Omental fat pad (tissue), 4 donors: Measurements from ENCODE around the gene SLC43A1. TPM values are rescaled to one million over a fixed set of nuclear protein-coding genes. Genes with fewer than 3 reads are reported as not detected.
A peak's percentile ranks its signal among the peaks of the same experiment; 100 is the strongest.

ENCODE experiments used
- ATAC-seq: fragments of 150-250 bp; one replicate; pipeline ENCODE4 v1.9.1; 2016; ENCODE audit warnings: mild to moderate bottlenecking, moderate library complexity; ENCODE audit not compliant: low FRiP score
- DNase-seq: peaks from one replicate; pipeline ENCODE4 v3.0.0-alpha.2; 2019; ENCODE audit warnings: low spot score
- total RNA-seq, 4 donors: library from RNA; depleted of rRNA; stranded (reverse); fragments of >200 nt; gene quantifications; one replicate each; pipeline ENCODE4 v1.1.0, GENCODE V29; 2016
- TF ChIP-seq, protein P1 (sequence below), 3 donors: fragments of 450-650 bp; IDR thresholded peaks; one replicate each; pipeline ENCODE4 v1.5.1; 2016 to 2017; ENCODE audit warnings: antibody characterized with exemption in 3 of 3, mild to moderate bottlenecking in 3 of 3, moderate library complexity in 2 of 3

Gene SLC43A1
- total RNA-seq, 4 donors from 2014 or later, result 11.5 to 40.4 (median 16.5) TPM

DNA sequence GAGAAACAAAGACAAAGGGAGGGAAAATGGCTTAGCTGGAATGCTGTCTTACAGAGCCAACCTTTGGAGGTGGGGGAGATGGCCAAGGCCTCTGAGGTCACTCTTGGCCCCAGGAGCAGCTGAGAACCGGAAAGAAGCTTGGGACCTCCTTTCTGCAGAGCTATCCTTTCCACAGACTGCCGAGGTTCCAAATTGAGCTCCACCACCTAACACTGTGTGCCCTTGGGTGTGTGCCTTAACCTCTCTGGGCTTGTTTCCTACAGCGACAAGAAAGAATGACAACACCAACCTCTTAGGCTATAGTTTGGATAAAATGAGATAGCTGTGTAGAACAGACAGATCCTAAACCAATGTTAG lies 32.0 kb downstream of the SLC43A1 start:
- ATAC-seq, result no peak
- DNase-seq, result no peak
- TF ChIP-seq, protein P1, sequence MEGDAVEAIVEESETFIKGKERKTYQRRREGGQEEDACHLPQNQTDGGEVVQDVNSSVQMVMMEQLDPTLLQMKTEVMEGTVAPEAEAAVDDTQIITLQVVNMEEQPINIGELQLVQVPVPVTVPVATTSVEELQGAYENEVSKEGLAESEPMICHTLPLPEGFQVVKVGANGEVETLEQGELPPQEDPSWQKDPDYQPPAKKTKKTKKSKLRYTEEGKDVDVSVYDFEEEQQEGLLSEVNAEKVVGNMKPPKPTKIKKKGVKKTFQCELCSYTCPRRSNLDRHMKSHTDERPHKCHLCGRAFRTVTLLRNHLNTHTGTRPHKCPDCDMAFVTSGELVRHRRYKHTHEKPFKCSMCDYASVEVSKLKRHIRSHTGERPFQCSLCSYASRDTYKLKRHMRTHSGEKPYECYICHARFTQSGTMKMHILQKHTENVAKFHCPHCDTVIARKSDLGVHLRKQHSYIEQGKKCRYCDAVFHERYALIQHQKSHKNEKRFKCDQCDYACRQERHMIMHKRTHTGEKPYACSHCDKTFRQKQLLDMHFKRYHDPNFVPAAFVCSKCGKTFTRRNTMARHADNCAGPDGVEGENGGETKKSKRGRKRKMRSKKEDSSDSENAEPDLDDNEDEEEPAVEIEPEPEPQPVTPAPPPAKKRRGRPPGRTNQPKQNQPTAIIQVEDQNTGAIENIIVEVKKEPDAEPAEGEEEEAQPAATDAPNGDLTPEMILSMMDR (IDR thresholded peaks at IDR 0.05), result no peak

DNA sequence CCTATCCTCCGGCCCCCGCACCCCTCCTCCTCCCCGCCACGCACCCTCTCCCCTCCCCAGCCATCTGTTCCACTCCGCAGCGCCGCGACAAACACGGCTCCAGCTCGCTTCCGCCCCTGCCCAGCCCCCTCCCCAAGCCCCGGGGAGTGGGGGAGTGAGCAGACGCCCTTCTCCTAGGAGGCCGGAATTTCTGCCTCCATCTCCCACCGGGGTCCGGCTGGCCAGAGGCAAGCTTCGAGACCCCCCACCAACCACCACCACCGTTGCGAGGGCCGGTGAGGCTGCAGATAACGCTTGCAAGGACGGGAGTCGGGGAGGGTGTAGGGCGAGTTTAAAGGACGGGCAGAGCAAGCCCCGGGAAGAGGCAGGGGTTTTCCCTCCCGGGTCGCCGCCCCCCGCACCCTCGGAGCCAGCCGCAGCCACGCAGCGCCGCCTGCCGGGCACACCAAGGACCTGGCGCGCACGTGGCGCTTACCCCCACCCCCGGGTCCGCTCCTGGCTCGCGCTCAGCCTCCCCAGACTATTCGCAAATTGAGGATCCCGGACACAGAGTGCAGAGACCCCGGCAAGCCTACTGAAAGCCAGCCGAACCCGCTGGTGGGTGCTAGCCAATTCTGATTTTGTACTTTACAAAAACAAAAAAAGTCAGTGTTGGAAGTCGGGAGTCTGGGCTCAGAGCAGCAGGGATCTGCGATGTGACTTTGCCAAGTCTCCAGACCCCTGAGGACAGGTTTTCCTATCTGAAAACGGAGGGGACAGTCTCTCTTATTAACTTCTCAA lies 32.5 kb downstream of the SLC43A1 start:
- TF ChIP-seq, protein P1 (IDR thresholded peaks at IDR 0.05), result peak in 2 of 3 donors; percentile 46 to 72
- DNase-seq (peak; percentile 28), ATAC-seq (peak; percentile 76)

DNA sequence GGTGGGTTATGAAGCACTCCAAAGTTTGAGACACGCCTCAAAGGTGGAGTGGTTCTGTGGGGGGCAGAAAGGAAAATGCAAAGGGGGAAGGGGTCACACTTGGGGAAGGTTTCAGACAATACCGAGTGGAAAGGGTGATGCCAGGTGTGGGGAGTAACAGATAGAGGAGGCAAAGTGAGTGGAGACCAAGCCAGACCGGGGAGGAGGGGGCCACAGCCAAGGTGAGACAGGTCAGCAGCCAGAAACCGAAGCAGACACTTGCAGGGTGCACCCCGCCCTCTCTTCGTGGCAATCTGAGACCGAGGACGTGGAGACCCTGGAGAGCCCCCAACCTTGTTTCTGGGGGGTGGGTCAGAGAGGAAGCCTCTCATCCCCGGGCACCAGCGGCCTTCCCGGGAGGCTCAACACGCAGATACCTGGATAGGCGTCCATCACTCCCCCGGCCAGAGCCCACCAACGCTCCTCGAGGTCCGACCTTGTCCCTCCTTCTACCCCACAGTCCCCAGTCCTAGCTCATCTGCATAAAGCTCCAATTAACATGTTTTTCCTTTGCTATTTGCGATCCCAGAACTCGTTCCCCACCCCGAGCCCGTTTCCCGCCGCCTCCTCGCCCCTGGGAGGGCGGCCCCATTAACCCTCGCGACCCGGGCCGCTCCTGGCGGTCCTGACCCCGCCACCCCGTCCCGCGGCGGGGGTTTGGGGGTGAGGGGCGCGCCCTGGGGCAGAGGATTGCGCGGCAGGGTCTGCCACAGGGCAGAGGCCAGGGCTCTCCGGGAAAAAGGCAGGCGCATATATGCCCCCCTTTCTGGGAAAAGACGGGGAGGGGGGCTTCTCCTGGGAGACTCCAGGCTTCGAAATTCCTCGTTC lies 33.4 kb downstream of the SLC43A1 start:
- DNase-seq (no peak), ATAC-seq (no peak)
- TF ChIP-seq, protein P1 (IDR thresholded peaks at IDR 0.05), result no peak

DNA sequence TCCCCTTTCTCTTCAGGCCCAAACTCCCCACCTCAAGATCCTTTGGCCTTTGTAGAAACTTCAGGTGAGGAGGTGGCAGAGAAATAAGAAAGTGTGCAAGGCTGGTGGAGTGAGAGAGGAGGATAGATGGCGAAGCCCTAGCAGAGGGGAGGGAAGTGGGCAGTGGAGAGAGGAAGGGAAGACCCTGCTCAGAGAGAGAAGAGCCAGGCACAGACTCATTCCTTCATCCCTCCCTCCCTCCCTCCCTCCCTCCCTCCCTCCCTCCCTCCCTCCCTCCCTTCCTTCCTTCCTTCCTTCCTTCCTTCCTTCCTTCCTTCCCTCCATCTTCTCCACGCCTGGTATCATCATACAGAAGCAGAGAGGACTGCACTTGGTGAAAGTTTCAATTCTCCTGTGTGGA lies 34.2 kb downstream of the SLC43A1 start:
- ATAC-seq (no peak), DNase-seq (no peak)
- TF ChIP-seq, protein P1 (IDR thresholded peaks at IDR 0.05), result no peak

DNA sequence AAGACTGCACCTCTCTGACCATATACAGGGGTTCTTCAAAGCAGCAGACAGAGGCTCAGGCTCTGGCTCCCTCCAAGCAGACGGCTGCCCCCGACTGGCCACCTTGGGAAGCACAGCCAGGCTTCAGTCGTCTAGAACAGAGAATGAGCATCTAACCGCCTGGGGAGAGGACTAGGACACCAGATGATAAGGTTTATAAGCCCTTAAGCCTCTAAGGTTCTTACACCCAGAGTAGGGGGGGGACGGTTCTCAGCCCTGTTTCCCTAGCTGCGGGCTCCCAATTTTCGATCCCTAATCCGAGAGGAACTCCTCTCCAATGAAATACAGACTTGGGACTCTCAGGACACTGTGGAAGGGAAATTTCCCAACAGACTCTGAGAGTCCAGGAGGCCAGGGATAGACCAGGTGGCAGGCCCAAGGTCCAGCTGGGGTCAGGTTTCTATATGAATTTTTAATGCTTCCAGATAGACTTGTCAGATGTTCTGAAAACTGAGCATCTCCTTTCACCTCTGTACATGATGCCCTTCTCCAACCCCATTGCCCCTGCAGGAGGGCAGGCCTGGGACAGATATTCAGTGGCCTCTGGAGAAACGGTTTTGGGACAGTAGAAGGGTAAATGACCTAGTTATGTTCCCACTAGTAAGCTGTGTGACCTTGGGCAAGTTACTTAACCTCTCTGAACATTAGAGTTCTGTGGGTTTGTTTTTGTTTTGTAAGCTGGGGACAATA lies 34.9 kb downstream of the SLC43A1 start:
- DNase-seq (no peak), ATAC-seq (no peak)

DNA sequence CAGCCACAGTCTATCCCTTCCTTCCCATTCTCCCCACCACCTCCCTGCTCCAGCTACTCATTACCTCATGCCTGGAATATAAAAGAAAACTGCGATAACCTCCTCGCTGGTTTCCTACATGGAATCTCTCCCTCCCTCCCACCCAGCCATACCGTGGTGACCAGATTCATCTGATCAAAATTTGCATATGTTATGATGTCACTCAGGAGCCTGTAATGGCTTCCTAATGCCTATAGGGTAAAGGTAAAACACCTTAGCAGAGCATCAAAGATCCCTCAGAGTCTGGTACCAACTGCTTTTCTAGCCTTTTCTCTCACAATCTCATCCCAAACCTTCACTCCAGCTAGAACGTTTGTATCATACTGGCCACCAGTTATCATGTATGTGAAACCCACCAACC lies 35.6 kb downstream of the SLC43A1 start:
- DNase-seq (no peak), ATAC-seq (no peak)
- TF ChIP-seq, protein P1 (IDR thresholded peaks at IDR 0.05), result no peak

More for the DNA sequence above, 34.9 kb downstream of the SLC43A1 start:
- TF ChIP-seq, protein P1 (IDR thresholded peaks at IDR 0.05), result peak in 1 of 3 donors; percentile 55
